ENCODE results near the gene RNASEH1.
"Not testable (repeated sequence)": the region's sequence is repeated elsewhere in the genome, so short reads cannot be mapped to it uniquely, and the experiment has no call there.

RNASEH1 gene

DNA sequence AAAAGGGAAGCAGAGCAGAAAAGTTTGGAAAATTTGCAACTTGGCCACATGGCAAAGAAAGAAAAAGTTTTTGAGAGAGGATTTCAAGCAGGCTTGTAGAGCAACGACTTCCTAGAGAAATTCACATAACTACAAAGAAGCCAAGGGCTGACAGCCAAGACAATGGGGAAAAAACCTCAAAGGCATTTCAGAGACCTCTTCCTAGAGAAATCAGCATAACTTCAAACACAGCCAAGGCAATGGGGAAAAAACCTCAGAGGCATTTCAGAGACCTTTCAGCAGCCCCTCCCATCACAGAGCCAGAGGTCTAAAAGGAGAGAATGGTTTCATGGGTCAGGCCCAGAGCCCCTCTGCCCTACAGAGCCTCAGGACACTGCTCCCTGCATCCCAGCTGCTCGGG is 46.0 kb downstream of the RNASEH1 start:
- TF ChIP-seq POLR2A (IDR thresholded peaks at IDR 0.05; ENCODE audit: low read depth, low read length) = no peak
- DNase-seq (ENCODE audit: insufficient read length, low spot score) (no peak), FAIRE-seq (no peak)

DNA sequence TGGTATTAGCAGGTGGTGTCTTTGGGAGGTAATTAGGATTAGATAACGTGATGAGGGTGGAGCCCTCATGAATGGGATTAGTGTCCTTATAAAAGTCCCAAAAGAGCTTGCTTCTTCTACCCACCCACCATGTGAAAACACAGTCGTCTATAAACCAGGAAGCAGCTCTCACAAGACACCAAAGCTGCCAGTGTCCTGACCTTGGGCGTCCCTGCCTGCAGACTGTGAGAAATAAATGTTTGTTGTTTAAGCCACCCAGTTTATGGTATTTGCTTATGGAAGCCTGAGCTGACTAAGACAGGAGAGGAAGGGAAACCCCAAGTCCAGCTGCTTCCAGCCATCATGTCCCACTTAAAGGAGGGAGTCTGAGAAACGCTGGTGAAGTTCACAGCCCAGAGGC is 52.4 kb downstream of the RNASEH1 start:
- TF ChIP-seq POLR2A (IDR thresholded peaks at IDR 0.05; ENCODE audit: low read depth, low read length) = no peak
- no peak for FAIRE-seq

DNA sequence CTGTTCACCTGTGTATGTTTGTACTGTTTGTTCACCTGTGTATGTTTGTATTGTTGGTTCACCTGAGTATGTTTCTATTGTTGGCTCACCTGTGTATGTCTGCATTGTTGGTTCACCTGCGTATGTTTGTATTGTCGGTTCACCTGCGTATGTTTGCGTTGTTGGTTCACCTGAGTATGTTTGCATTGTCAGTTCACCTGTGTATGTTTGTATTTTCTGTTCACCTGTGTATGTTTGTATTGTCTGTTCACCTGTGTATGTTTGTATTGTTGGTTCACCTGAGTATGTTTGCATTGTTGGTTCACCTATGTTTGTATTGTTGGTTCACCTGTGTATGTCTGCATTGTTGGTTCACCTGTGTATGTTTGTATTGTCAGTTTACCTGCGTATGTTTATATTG is 53.4 kb downstream of the RNASEH1 start:
- no peak for DNase-seq (ENCODE audit: insufficient read length, low spot score)
- FAIRE-seq = no peak
- TF ChIP-seq POLR2A (IDR thresholded peaks at IDR 0.05; ENCODE audit: low read depth, low read length) = no peak

More for the DNA sequence above, 52.4 kb downstream of the RNASEH1 start:
- DNase-seq (ENCODE audit: insufficient read length, low spot score) = no peak

DNA sequence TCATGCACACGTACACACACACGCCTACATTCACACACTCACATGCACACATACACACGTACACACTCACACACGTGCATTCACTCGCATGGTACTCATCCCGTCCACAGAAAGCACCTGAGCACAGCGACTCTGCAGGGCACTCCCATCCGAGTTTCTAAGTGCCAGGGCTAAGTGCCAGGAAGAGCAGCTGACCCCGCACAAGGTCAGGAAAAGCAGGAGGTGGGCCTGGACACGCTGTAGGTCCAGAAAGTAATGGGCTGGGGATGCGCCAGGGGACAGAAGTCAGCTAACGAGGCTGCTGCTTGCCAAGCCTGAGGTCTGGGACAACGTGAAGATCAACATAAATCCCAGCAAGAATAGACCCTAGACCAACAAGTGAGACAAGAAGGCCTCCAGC is 54.6 kb downstream of the RNASEH1 start:
- DNase-seq (ENCODE audit: insufficient read length, low spot score) (no peak), FAIRE-seq (no peak)
- no peak for TF ChIP-seq POLR2A (IDR thresholded peaks at IDR 0.05; ENCODE audit: low read depth, low read length)

DNA sequence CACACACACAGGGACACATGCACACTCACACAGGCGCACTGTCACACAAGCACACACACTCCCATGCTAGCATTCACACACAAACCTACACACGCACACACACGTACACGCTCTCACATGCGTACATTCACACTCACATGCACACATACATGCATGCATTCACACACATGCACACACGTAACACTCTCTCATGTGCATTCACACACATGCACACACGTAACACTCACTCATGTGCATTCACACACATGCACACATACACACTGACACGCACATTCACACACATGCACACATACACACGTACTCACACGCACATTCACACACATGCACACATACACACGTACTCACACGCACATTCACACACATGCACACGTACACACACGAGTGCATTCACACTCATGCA is 55.1 kb downstream of the RNASEH1 start:
- no peak for TF ChIP-seq POLR2A (IDR thresholded peaks at IDR 0.05; ENCODE audit: low read depth, low read length)
- FAIRE-seq = no peak
- no peak for DNase-seq (ENCODE audit: insufficient read length, low spot score)

DNA sequence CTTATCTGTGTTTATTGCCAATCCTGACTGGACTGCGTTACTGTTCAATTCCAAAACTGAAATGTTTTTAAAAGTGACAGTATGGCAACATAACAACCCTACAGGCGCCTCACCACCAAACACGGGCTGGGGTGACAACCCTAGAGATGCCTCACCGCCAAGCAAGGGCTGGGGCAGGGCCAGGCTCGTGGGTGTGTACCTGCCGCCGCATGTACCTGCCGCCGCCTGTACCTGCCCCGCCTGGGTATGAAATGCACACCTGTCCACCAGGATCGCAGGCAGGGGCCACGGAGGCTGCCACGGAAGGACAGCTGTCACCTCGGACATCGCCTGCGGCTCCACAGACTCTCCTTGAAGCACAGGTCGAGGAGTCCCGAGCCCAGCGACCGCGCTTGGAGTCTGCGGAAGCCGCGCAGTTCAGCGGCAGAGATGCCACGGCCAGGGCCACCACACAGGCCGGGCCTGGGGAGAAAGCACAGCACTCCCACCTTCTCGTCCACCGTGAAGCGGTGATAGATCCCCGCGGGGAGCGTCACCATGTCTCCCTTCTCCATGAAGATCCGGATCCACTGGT is 57.7 kb downstream of the RNASEH1 start:
- no peak for TF ChIP-seq POLR2A (IDR thresholded peaks at IDR 0.05; ENCODE audit: low read depth, low read length)
- no peak for DNase-seq (ENCODE audit: insufficient read length, low spot score)
- no peak for FAIRE-seq

DNA sequence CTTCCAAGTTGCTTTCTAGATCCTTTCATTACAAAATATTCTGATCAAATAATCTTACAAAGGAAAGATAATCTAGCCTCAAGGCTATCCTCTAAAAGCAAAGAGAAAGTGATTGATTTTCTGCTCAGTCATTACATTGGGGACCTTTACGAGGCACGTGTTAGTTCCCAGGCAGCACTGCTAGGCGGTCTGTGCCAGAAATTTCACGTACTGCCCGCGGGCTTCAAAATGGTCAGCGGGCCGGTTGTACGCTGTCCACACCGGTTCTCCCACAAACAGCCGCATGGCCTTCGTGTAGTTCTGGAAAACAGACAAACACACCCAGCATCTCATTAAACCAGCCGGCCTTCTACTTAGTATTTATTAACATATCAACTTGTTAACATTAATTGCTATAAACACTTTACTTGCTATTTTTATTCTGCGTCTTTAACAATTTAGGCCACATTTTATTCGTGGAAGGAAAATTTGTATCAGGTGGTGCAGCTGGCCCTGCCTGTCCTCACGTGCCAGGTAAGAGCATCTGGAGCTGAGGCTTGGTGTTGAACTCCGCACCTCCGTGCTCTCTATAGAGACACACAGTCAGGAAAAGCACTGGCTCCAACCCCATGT is 59.2 kb downstream of the RNASEH1 start:
- FAIRE-seq = no peak
- TF ChIP-seq POLR2A (IDR thresholded peaks at IDR 0.05; ENCODE audit: low read depth, low read length) = no peak
- no peak for DNase-seq (ENCODE audit: insufficient read length, low spot score)

DNA sequence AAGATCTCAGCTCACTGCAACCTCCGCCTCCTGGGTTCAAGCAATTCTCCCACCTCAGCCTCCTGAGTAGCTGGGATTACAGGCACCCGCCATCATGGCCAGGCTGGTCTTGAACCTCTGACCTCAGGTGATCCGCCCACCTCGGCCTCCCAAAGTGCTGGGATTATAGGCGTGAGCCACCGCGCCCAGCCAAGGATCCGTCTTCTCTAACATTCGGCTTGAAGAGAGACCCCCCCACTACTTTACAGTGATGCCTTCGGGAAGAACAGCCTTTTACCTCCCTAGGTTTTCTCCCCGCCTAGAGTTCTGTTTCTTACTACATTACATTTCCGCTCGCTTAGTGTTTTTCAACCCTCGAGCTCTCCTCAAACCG is 61.4 kb downstream of the RNASEH1 start:
- not testable (repeated sequence) for DNase-seq (ENCODE audit: insufficient read length, low spot score); FAIRE-seq

All from H54 (cell line).